HepG2 (cell line): ENCODE results near the gene CTPS2. TPM values are rescaled to one million over a fixed set of nuclear protein-coding genes. Genes with fewer than 3 reads are reported as not detected.

Source experiments
- ATF2 ChIP-seq: sonication (generic); formaldehyde crosslinking; IDR thresholded peaks from 2 replicates; pipeline ENCODE4 v1.4.0; 2020; ENCODE audit warnings: missing genetic modification reagents
- ATF4 ChIP-seq, 2 experiments: fragments of 450-650 bp in 1 of 2; sonication (generic) in 1 of 2; formaldehyde crosslinking; IDR thresholded peaks; 2 replicates each; pipeline versions ENCODE4 v1.5.0 to v1.8.0; 2020 to 2022; ENCODE audit warnings: mild to moderate bottlenecking in 1 of 2, missing genetic modification reagents in 1 of 2
- DMAP1 ChIP-seq: IDR thresholded peaks from 2 replicates; pipeline ENCODE4 v1.6.1; 2016
- FOXA3 ChIP-seq: IDR thresholded peaks from 2 replicates; pipeline ENCODE4 v1.6.1; 2016; ENCODE audit warnings: missing genetic modification reagents, missing compliant biosample characterization
- KDM5A ChIP-seq: fragments of 200-600 bp; sonication (generic); IDR thresholded peaks from 2 replicates; pipeline ENCODE4 v1.7.0; 2018; ENCODE audit warnings: antibody characterized with exemption, mild to moderate bottlenecking, low read length, borderline replicate concordance
- MTF1 ChIP-seq: sonication (generic); formaldehyde crosslinking; IDR thresholded peaks from 2 replicates; pipeline ENCODE4 v1.5.0; 2020; ENCODE audit warnings: missing genetic modification reagents
- NFE2 ChIP-seq: sonication (generic); formaldehyde crosslinking; IDR thresholded peaks from 2 replicates; pipeline ENCODE4 v1.4.0; 2020; ENCODE audit warnings: missing genetic modification reagents
- SIN3B ChIP-seq: fragments of 150-350 bp; IDR thresholded peaks from 2 replicates; pipeline ENCODE4 v1.6.1; 2014; ENCODE audit warnings: low read length
- TAF1 ChIP-seq: sonication (generic); formaldehyde crosslinking; IDR thresholded peaks from 2 replicates; pipeline ENCODE4 v1.4.0; 2020; ENCODE audit warnings: missing genetic modification reagents
- ZFP1 ChIP-seq: IDR thresholded peaks from 2 replicates; pipeline ENCODE4 v1.6.1; 2016
- ZNF17 ChIP-seq: sonication (generic); formaldehyde crosslinking; IDR thresholded peaks from 2 replicates; pipeline ENCODE4 v1.5.0; 2020; ENCODE audit warnings: mild to moderate bottlenecking, missing genetic modification reagents
- ZNF331 ChIP-seq: sonication (generic); formaldehyde crosslinking; IDR thresholded peaks from 2 replicates; pipeline ENCODE4 v1.4.0; 2020; ENCODE audit warnings: missing genetic modification reagents
- ZNF414 ChIP-seq: sonication (generic); formaldehyde crosslinking; IDR thresholded peaks from 2 replicates; pipeline ENCODE4 v1.5.0; 2020; ENCODE audit warnings: missing genetic modification reagents
- ZNF574 ChIP-seq: sonication (generic); formaldehyde crosslinking; IDR thresholded peaks from 2 replicates; pipeline ENCODE4 v1.4.0; 2020; ENCODE audit warnings: missing genetic modification reagents
- ZNF646 ChIP-seq: sonication (generic); formaldehyde crosslinking; IDR thresholded peaks from 2 replicates; pipeline ENCODE4 v1.9.0; 2021; ENCODE audit warnings: mild to moderate bottlenecking, missing genetic modification reagents
- ZNF780A ChIP-seq: sonication (generic); formaldehyde crosslinking; IDR thresholded peaks from 2 replicates; pipeline ENCODE4 v1.8.0; 2022; ENCODE audit warnings: mild to moderate bottlenecking, missing genetic modification reagents, moderate library complexity
- ZNF816 ChIP-seq: sonication (generic); formaldehyde crosslinking; IDR thresholded peaks from 2 replicates; pipeline ENCODE4 v1.8.0; 2022; ENCODE audit warnings: missing genetic modification reagents, mild to moderate bottlenecking, borderline replicate concordance
- polyA plus RNA-seq, 8 experiments: library from polyadenylated mRNA; depleted of rRNA in 3 of 8; stranded (reverse) in 7 of 8; unstranded in 1 of 8; fragments of >200 nt; fragmentation: Illumina TruSeq in 4 of 8; extraction: Trizol in 4 of 8; gene quantifications; 2 replicates each; pipeline versions ENCODE4 v1.2.1 to v1.2.3, GENCODE V29; 2011 to 2016; ENCODE audit warnings: low read depth in 4 of 8, missing spikeins in 1 of 8, mixed read lengths in 1 of 8; ENCODE audit not compliant: insufficient read depth in 1 of 8
- total RNA-seq, 5 experiments: library from RNA; depleted of rRNA; stranded (reverse); fragments of >200 nt; fragmentation: Illumina TruSeq; extraction: Trizol; gene quantifications; 2 replicates each; pipeline ENCODE4 v1.2.3, GENCODE V29; 2016; ENCODE audit warnings: low read depth in 1 of 5

CTPS2 gene
- total and polyA plus RNA-seq, 2 of the 13 experiments (the other 11 are each of a cell fraction or from before 2014, with no cell fraction given), result 10.3 to 26.1 TPM

- TF ChIP-seq ZNF574 (peak; percentile 51), ZNF780A (CRISPR knock-in tag) (0 out of 2 replicates have a peak, but pooled peaks have one; percentile 38), KDM5A (peak; percentile 38; the same call in 1 of the 2 replicates), ZNF331 (0 out of 2 replicates have a peak, but pooled peaks have one; percentile 55), ZFP1 (no peak), NFE2 (CRISPR knock-in tag) (no peak), ATF4 (CRISPR knock-in tag; IDR thresholded peaks at IDR 0.05) (peak in 1 of 2 experiments; percentile 30; a peak in 1 of 4 replicates), FOXA3 (CRISPR knock-in tag) (peak; percentile 63), ATF2 (CRISPR knock-in tag) (peak; percentile 90), TAF1 (peak; percentile 88), ZNF646 (CRISPR knock-in tag) (no peak), DMAP1 (CRISPR knock-in tag) (0 out of 2 replicates have a peak, but pooled peaks have one; percentile 40), SIN3B (no peak), MTF1 (CRISPR knock-in tag) (no peak), ZNF816 (0 out of 2 replicates have a peak, but pooled peaks have one; percentile 30), ZNF17 (CRISPR knock-in tag) (no peak), ZNF414 (CRISPR knock-in tag) (0 out of 2 replicates have a peak, but pooled peaks have one; percentile 44)
These were observed 7.0 kb upstream of the CTPS2 start, which contains the start of gene SYAP1 (continued) for GRCh38 chrX:16719334-16720084.
